GM13976 (cell line): ENCODE data around the gene PALMD.

ENCODE experiments used
- DNase-seq: peaks from one replicate; pipeline ENCODE4 v3.0.0; 2012; ENCODE audit warnings: low spot score
- in situ Hi-C: fragments of 300-500 bp; cut with MboI; formaldehyde crosslinking; loops from one replicate; pipeline ENCODE4 v1.12.0; 2022; ENCODE audit warnings: low sequenced_read_pairs, mixed read lengths, inconsistent platforms; ENCODE audit not compliant: unreplicated experiment
- TF ChIP-seq, protein P1 (sequence below): IDR thresholded peaks from 2 replicates; pipeline ENCODE4 v1.5.1; 2012; ENCODE audit warnings: borderline replicate concordance, mild to moderate bottlenecking; ENCODE audit not compliant: insufficient read depth; ENCODE audit errors: extremely low read depth, missing control alignments, control extremely low read depth

The PALMD gene

GRCh38 chr1:99639945-99640344 is 6.0 kb upstream of the PALMD start:
- TF ChIP-seq, protein P1, sequence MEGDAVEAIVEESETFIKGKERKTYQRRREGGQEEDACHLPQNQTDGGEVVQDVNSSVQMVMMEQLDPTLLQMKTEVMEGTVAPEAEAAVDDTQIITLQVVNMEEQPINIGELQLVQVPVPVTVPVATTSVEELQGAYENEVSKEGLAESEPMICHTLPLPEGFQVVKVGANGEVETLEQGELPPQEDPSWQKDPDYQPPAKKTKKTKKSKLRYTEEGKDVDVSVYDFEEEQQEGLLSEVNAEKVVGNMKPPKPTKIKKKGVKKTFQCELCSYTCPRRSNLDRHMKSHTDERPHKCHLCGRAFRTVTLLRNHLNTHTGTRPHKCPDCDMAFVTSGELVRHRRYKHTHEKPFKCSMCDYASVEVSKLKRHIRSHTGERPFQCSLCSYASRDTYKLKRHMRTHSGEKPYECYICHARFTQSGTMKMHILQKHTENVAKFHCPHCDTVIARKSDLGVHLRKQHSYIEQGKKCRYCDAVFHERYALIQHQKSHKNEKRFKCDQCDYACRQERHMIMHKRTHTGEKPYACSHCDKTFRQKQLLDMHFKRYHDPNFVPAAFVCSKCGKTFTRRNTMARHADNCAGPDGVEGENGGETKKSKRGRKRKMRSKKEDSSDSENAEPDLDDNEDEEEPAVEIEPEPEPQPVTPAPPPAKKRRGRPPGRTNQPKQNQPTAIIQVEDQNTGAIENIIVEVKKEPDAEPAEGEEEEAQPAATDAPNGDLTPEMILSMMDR: no peak
- no peak for DNase-seq
- in situ Hi-C loops: no loop called here

DNA sequence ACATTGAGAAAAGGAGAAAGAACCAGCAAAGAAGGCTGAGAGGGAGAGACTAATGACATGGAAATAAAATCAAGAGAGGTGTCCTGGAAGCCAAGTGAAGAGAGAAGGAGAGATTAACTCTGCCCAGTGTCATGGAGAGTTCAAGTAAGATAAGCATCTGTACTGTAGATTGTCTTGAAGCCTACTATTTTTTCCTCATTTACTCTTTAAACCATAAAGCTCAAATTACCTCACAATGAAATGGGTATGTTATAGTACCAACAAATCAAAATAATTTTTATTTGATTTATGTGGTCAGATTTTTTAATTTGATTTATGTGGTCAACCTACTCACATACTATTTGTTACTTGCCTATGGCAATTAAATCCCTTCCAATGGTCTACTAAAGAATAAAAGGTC is 5.2 kb upstream of the PALMD start:
- in situ Hi-C loops: no loop called here
- no peak for DNase-seq
- TF ChIP-seq, protein P1: no peak

GRCh38 chr1:99641558-99641957 is 4.4 kb upstream of the PALMD start:
- no peak for DNase-seq
- in situ Hi-C loops: no loop called here
- TF ChIP-seq, protein P1: no peak

DNA sequence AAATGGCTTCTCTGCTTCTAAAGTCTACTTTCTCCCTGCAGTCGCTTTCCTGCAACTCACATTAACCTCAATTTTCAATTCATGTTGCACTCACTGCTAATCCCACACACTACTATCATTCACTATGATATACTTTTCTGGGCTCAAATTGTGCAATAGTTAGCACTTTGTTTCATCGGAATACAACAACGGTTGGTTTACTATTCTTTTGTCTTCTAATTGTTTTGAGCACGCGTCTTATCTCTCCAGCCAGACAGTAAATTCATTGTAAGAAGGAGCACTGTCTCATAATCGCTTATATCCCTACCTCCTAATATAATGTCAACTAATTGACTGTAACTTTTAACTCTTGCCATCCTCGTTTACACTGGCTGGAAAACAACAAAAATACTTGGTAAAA is 3.9 kb upstream of the PALMD start:
- TF ChIP-seq, protein P1: no peak
- no peak for DNase-seq
- in situ Hi-C loops: no loop called here

DNA sequence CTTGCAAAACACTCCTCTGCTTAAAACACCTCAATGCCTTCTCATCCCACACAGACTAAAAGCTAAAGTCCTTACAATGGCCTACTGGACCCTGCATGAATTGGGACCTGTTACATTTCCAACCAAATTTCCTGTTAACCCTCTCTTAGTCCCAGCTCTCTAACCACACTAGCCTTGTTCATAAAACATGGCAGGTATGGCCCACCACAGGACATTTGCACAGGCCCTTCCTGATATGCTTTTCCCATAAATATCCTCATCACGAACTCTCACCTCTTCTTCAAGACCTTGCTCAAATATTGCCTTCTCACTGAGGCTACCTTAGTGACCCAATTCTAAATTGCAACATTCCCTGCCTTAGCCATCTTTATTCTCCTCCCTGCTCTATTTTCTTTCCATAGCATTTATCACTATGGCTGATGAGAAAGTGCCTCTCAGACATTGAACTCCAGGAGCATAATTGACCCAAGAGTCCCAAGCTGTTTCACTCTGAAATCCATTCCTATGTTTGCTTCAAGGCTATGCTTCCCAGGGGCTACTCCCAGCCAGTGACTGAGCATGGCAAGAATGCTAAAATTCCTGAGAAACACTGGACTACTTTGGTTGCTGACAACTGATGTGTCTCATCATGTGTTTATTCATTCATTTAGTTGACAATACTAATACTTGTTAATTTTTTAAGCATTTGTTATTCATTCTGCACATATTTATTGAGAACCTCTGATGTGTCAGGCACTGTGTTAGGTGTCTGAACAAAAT is 2.7 kb upstream of the PALMD start:
- in situ Hi-C loops: no loop called here
- TF ChIP-seq, protein P1: no peak

DNA sequence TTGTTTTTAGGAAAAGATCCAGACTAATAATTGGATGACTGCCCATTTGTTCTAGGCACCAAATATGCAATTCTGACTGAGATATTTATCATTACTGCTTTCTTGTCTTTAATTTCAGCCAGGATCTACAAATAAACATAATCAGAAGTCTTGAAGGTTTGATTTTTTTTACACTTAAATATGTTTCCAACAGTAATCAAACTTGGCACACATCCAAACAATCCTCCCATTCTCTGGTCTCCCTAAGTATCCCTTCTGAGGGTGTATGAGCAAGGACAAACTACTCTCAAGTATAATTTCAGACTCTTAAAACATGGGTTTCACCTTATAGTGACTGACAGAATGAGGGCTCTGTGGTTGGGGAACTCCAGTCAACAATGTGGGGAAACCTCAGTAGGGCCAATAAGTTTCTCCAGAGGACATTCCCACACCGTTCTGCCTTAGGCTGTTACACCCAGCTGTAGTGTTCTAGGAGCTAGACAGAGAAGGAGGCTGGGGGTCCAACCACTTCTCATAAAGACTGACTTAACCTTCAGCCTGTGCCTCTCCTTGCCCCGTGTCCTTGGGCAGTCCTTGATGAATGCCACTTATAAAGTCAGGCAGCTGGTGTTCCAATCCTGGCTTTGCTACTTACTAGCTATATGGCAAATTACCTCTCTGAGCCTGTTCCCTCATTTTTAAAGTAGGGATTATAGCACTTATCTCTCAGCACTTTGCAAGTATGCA is 1.5 kb upstream of the PALMD start:
- TF ChIP-seq, protein P1: no peak
- in situ Hi-C loops: no loop called here
- DNase-seq: no peak

More for the DNA sequence above, 2.7 kb upstream of the PALMD start:
- DNase-seq: no peak

GRCh38 chr1:99645203-99645602 is 710 bp upstream of the PALMD start:
- TF ChIP-seq, protein P1: no peak
- DNase-seq: no peak
- in situ Hi-C loops: no loop called here
